K562 (cell line): ENCODE measurements around the gene TBXAS1. TPM values are rescaled to one million over a fixed set of nuclear protein-coding genes. Genes with fewer than 3 reads are reported as not detected.

Experiments
- ADNP ChIP-seq: fragments of 200-800 bp; sonication (Bioruptor generic); IDR thresholded peaks from 2 replicates; pipeline ENCODE4 v1.6.1; 2016; ENCODE audit warnings: missing genetic modification characterization, missing compliant biosample characterization
- AFF4 ChIP-seq: sonication (generic); formaldehyde crosslinking; IDR thresholded peaks from 2 replicates; pipeline ENCODE4 v1.8.0; 2023; ENCODE audit warnings: mild to moderate bottlenecking, missing genetic modification reagents
- BCOR ChIP-seq: fragments of 450-650 bp; IDR thresholded peaks from 2 replicates; pipeline ENCODE4 v1.6.1; 2016
- CHD1 ChIP-seq: fragments of 200-600 bp; sonication (generic); IDR thresholded peaks from one replicate; pipeline ENCODE4 v1.6.1; 2012; ENCODE audit warnings: mild to moderate bottlenecking, moderate library complexity, low read length, inconsistent platforms
- CHD4 ChIP-seq: fragments of 200-600 bp; sonication (generic); IDR thresholded peaks from 3 replicates; pipeline ENCODE4 v1.6.1; 2012; ENCODE audit warnings: low read depth, mild to moderate bottlenecking, mixed read lengths, low read length, inconsistent platforms; ENCODE audit not compliant: insufficient read depth, insufficient replicate concordance, poor library complexity, severe bottlenecking
- E2F4 ChIP-seq: sonication (generic); formaldehyde crosslinking; IDR thresholded peaks from 2 replicates; pipeline ENCODE4 v1.8.0; 2022; ENCODE audit warnings: mild to moderate bottlenecking, low read depth, missing genetic modification reagents
- FOS ChIP-seq: IDR thresholded peaks from 3 replicates; pipeline ENCODE4 v1.6.1; 2011; ENCODE audit not compliant: insufficient read length; ENCODE audit errors: extremely low read depth
- GABPB1 ChIP-seq: sonication (generic); formaldehyde crosslinking; IDR thresholded peaks from 2 replicates; pipeline ENCODE4 v1.8.0; 2022; ENCODE audit warnings: mild to moderate bottlenecking, missing genetic modification reagents
- KAT7 ChIP-seq: sonication (generic); formaldehyde crosslinking; IDR thresholded peaks from 2 replicates; pipeline ENCODE4 v1.8.0; 2022; ENCODE audit warnings: missing genetic modification reagents, mild to moderate bottlenecking, borderline replicate concordance
- KDM1A ChIP-seq, 2 experiments: fragments of 450-650 bp; IDR thresholded peaks; 2 replicates each; pipeline ENCODE4 v1.6.1; 2016; ENCODE audit warnings: mild to moderate bottlenecking in 2 of 2
- LCOR ChIP-seq: sonication (generic); formaldehyde crosslinking; IDR thresholded peaks from 2 replicates; pipeline ENCODE4 v1.8.0; 2022; ENCODE audit warnings: mild to moderate bottlenecking, missing genetic modification reagents
- RBM15 ChIP-seq: fragments of 200-400 bp; formaldehyde crosslinking; IDR thresholded peaks from 2 replicates; pipeline ENCODE4 v1.6.1; 2018; ENCODE audit warnings: mild to moderate bottlenecking, low read length, moderate library complexity; ENCODE audit not compliant: insufficient read depth
- RBM25 ChIP-seq: fragments of 200-400 bp; formaldehyde crosslinking; IDR thresholded peaks from 2 replicates; pipeline ENCODE4 v1.6.1; 2018; ENCODE audit warnings: low read length, low read depth, moderate library complexity; ENCODE audit not compliant: severe bottlenecking
- SIX5 ChIP-seq, 2 experiments: IDR thresholded peaks; 2 replicates each; pipeline ENCODE4 v1.6.1; 2011; ENCODE audit warnings: low read length in 2 of 2, borderline replicate concordance in 1 of 2, low read depth in 1 of 2, mild to moderate bottlenecking in 1 of 2, moderate library complexity in 1 of 2; ENCODE audit not compliant: insufficient read depth in 1 of 2
- TAF9B ChIP-seq: fragments of 450-650 bp; IDR thresholded peaks from 2 replicates; pipeline ENCODE4 v1.6.1; 2018; ENCODE audit warnings: mild to moderate bottlenecking; ENCODE audit not compliant: partially characterized antibody
- polyA plus RNA-seq, 8 experiments: library from polyadenylated mRNA; depleted of rRNA in 4 of 8; stranded (reverse) in 5 of 8; unstranded in 3 of 8; fragments of >200 nt; fragmentation: Nextera tagmentation in 2 of 8; fragmentation: Illumina TruSeq in 1 of 8; extraction: Ambion mirVana in 2 of 8; extraction: Trizol in 1 of 8; gene quantifications; 2 replicates each; pipeline versions ENCODE4 v1.2.1 to v1.2.3, GENCODE V29; 2011 to 2014; ENCODE audit warnings: inconsistent platforms in 1 of 8, missing spikeins in 1 of 8
- total RNA-seq, 7 experiments: library from RNA; depleted of rRNA in 6 of 7; stranded (reverse); fragments of >200 nt in 6 of 7; fragmentation: Illumina TruSeq in 2 of 7; extraction: Trizol in 2 of 7; gene quantifications; 2 replicates each; pipeline versions ENCODE4 v1.2.1 to v1.2.3, GENCODE V29; 2011 to 2021; ENCODE audit warnings: low replicate concordance in 1 of 7

Gene TBXAS1
- total and polyA plus RNA-seq, 9 of the 15 experiments (the other 6 are each of a cell fraction or from before 2014, with no cell fraction given), result 1.1 to 8.3 (median 1.9) TPM

GRCh38 chr7:139974179-139974811 lies 145.2 kb downstream of the TBXAS1 start (continued):
- TF ChIP-seq AFF4 (CRISPR knock-in tag) (0 out of 2 replicates have a peak, but pooled peaks have one; percentile 10), FOS (no peak), BCOR (peak; percentile 86), SIX5 (IDR thresholded peaks at IDR 0.05; ENCODE audit: borderline replicate concordance in 1 of 2, insufficient read depth in 1 of 2, low read depth in 1 of 2, low read length in 2 of 2) (no peak), LCOR (0 out of 2 replicates have a peak, but pooled peaks have one; percentile 40), KDM1A (IDR thresholded peaks at IDR 0.05) (peak; percentile 54 to 72), CHD1 (no peak), TAF9B (no peak), ADNP (tag) (peak; percentile 68), RBM25 (peak; percentile 82), GABPB1 (CRISPR knock-in tag) (peak; percentile 47; the same call in 1 of the 2 replicates), RBM15 (no peak), E2F4 (CRISPR knock-in tag) (peak; percentile 56; the same call in 1 of the 2 replicates), CHD4 (peak; percentile 82), KAT7 (CRISPR knock-in tag) (0 out of 2 replicates have a peak, but pooled peaks have one; percentile 77)
